GM12875 (cell line): Measurements from ENCODE around the gene BRINP2.

ENCODE experiments used
- H3K4me3 ChIP-seq: one replicate; pipeline ENCODE4 v1.5.1; 2011; ENCODE audit warnings: low read depth, low read length, control low read depth
- TF ChIP-seq, protein P1 (sequence below): IDR thresholded peaks from 2 replicates; pipeline ENCODE4 v1.5.1; 2011; ENCODE audit warnings: low read depth, mild to moderate bottlenecking, control low read depth, inconsistent platforms, low read length, moderate library complexity, borderline replicate concordance; ENCODE audit not compliant: insufficient read depth

The BRINP2 gene

DNA sequence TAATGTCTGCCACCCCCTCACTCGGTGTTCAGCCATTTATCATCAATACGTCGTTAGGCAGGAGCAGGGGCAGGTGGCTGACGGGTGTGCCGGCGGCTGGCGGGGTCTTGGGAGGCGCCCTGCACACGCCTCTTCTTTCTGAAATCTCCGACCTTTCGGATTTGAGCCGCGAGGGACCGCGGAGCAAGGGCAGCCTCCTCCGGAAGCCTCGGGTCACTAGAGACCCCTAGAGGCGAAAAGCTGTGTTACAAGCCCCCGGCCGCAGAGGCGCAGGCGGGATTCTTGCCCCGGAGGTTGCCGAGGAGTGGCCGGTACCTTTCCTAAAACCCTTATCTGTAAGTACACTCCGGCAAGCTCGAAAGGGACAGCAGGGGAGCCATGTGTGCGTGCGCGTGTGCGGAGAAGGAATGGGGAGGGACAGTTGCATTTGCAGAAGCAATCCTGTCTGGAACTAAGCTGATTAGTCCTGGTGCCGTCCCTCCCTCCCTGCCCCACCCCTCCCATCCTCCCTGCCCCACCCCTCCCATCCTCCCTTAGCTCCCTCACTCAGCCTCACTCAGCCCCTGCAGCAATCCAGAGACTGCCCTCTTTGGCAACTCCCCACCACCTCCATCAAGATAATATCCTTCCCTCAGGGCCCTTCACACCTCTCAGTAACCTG, 11.0 kb downstream of the BRINP2 start:
- TF ChIP-seq, protein P1, sequence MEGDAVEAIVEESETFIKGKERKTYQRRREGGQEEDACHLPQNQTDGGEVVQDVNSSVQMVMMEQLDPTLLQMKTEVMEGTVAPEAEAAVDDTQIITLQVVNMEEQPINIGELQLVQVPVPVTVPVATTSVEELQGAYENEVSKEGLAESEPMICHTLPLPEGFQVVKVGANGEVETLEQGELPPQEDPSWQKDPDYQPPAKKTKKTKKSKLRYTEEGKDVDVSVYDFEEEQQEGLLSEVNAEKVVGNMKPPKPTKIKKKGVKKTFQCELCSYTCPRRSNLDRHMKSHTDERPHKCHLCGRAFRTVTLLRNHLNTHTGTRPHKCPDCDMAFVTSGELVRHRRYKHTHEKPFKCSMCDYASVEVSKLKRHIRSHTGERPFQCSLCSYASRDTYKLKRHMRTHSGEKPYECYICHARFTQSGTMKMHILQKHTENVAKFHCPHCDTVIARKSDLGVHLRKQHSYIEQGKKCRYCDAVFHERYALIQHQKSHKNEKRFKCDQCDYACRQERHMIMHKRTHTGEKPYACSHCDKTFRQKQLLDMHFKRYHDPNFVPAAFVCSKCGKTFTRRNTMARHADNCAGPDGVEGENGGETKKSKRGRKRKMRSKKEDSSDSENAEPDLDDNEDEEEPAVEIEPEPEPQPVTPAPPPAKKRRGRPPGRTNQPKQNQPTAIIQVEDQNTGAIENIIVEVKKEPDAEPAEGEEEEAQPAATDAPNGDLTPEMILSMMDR: peak; percentile 85
- no peak overlapping the region for H3K4me3 ChIP-seq

DNA sequence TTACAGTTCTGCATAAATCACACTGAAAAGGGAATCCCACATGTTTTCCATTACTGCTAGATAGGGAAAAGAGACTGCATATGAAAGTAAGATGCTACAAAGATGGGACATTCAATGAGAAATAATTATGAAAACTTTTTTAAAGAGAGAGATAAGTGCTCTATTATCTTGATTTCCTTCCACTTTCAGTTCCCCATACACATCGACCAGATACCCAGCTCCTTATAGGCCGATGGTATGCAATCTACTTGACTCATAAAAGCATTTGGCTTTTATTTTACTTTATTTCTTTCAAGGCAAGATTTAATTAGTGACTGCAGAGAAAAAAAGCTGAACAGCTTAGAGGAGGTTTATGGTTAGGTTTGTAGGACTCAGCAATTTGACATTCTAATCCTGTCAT, 13.1 kb downstream of the BRINP2 start:
- TF ChIP-seq, protein P1: no peak
- no peak overlapping the region for H3K4me3 ChIP-seq

DNA sequence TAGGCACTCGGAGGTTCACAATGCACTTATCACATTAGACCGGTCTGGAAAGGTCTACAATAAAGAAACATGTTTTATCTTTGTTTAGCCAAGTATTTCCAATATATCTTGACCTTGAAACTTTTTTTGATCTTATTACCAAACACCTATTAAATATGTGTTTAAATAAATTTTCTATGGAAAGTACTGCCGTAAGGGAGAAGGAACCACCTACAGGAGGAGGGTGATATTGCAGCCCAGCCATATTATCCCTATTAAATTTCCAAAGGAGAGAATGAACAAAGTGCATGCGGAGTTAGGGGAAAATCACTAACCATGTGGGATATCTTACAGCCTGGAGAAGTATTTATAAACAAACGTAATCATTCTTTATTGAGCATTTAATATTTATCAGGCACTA, 14.5 kb downstream of the BRINP2 start:
- TF ChIP-seq, protein P1: peak; percentile 37; the same call in 1 of the 2 replicates
- no peak overlapping the region for H3K4me3 ChIP-seq

DNA sequence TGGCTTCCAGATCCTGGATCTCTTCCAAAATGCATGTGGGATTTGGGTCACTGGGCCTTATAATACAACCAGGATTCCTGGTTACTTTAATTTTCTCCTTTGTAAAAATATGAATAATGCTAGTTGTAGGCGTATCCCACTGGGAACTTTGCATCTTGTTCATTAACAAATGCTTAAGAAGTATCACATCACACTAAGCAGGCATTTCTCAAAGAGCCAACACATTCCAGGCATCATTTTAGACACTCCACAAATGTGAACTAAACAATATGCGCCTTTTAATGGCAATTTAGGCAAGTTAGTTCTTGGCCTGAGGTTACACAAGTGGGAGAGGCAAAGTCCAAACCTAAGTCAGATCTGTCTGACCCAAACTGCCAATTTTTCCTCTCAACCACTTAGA, 15.9 kb downstream of the BRINP2 start:
- H3K4me3 ChIP-seq: no peak overlapping the region
- TF ChIP-seq, protein P1: no peak

DNA sequence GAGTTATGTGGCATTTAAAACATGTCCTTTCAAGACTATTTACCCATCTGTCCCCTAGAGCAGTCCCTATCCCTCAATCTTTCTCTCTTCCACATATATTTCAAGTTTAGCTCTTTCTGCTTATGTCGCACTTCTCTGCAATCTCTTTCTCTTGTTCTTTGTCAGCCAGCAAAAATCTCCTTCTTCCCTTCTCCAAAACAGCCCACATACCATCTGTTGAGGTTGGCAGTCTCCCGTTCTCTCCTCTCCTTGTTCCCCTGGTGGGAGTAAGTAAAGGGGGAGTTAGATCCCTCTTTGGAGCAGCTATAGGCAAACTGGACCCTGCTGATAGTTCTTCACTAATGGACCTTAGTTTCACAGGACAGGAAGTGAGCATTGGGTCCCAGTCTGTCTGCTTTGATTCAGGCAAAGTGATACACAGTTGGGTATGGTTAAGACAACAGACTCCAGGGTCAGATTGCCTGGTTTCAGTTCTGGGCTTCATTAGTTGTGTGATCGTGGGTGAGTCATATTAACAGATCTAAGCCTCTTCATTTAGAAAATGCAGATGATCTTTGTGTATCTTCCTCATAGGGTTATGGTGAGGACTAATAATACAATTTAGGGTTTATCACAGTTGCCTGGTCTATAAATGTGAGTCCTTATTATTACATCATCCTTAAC, 19.7 kb downstream of the BRINP2 start:
- H3K4me3 ChIP-seq: no peak overlapping the region
- TF ChIP-seq, protein P1: no peak

DNA sequence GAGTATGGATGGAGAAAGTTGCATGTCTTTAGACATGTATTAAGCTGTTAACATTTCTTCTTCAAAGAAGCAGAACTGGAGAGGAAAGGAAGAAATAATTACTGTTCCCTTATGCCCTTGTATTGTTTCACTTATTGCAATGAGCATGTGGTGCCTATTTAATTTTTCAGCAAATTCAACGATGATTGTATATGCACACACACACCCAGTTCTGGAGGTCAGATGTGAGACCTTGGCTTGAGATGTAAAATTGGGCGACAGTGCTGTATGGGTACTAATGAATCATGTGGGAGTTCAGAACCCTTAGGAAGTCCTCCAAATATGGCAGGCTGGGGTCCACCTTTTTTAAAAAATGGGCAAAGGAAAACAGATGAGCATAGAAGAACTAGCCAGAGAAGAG, 27.5 kb downstream of the BRINP2 start:
- no peak overlapping the region for H3K4me3 ChIP-seq
- TF ChIP-seq, protein P1: no peak

DNA sequence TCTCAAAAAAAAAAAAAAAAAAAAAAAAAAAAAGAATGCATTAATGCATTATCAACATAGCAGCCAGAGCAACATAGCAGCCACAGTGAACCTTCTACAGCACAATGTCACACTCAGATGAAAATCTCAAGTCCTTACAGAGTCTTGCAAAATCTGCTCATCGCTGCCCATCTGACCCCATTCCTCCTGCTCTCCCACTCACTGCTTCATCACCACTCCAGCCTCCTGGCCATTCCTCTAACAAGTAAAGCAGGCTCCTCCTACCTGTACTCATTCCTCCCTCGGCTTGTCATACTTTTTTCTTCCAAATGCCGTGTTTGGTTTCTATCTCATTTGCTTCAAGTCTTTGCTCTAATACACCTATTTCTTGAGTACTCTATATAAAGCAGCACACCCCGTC, 29.5 kb downstream of the BRINP2 start:
- H3K4me3 ChIP-seq: no peak overlapping the region

More for the DNA sequence above, 29.5 kb downstream of the BRINP2 start:
- TF ChIP-seq, protein P1: no peak
